ENCODE measurements around the gene VAMP2. TPM values are rescaled to one million over a fixed set of nuclear protein-coding genes. Genes with fewer than 3 reads are reported as not detected.

The VAMP2 gene
- polyA plus RNA-seq, 2 donors = 21.9 to 22.4 TPM

GRCh38 chr17:8161289-8162232 lies 1.2 kb downstream of the VAMP2 start:
- no peaks in the 10 kb centered on the region for H3K27me3 ChIP-seq (ENCODE audit: control insufficient read depth in 1 of 2, insufficient read depth in 2 of 2, low read length in 2 of 2)
- H3K4me1 ChIP-seq (ENCODE audit: control insufficient read depth in 2 of 2, insufficient read depth in 2 of 2, low read length in 1 of 2) = peaks cover 3 to 24% of the 10 kb centered on the region in 2 donors
- H3K27ac ChIP-seq (ENCODE audit: low read depth in 2 of 2, low read length in 1 of 2) = peak overlapping the region; percentile 97 to 98
- no peaks in the 10 kb centered on the region for H3K9me3 ChIP-seq (ENCODE audit: control insufficient read depth in 2 of 2, insufficient read depth in 1 of 2, low read depth in 1 of 2, low read length in 1 of 2)
- H3K4me3 ChIP-seq (ENCODE audit: low read depth in 1 of 2, low read length in 2 of 2) = peak overlapping the region; percentile 85 to 92
- WGBS, 2 donors = 37 to 39% methylated on average over 19 of the region's 19 CpGs
- H3K36me3 ChIP-seq (ENCODE audit: control insufficient read depth in 2 of 2, insufficient read depth in 2 of 2, low read length in 1 of 2) = peaks cover 0 to 15% of the 10 kb centered on the region in 2 donors

GRCh38 chr17:8160741-8161221 lies 2.0 kb downstream of the VAMP2 start:
- Histone ChIP-seq H3K27me3 (ENCODE audit: control insufficient read depth in 1 of 2, insufficient read depth in 2 of 2, low read length in 2 of 2) (no peaks in the 10 kb centered on the region), H3K27ac (ENCODE audit: low read depth in 2 of 2, low read length in 1 of 2) (peak overlapping the region; percentile 63 to 86), H3K9me3 (ENCODE audit: control insufficient read depth in 2 of 2, insufficient read depth in 1 of 2, low read depth in 1 of 2, low read length in 1 of 2) (no peaks in the 10 kb centered on the region), H3K4me1 (ENCODE audit: control insufficient read depth in 2 of 2, insufficient read depth in 2 of 2, low read length in 1 of 2) (peaks cover 3 to 24% of the 10 kb centered on the region in 2 donors), H3K4me3 (ENCODE audit: low read depth in 1 of 2, low read length in 2 of 2) (no peak overlapping the region), H3K36me3 (ENCODE audit: control insufficient read depth in 2 of 2, insufficient read depth in 2 of 2, low read length in 1 of 2) (peaks cover 0 to 15% of the 10 kb centered on the region in 2 donors)
- 50 to 51% methylated on average over 5 of the region's 5 CpGs for WGBS, 2 donors

DNA sequence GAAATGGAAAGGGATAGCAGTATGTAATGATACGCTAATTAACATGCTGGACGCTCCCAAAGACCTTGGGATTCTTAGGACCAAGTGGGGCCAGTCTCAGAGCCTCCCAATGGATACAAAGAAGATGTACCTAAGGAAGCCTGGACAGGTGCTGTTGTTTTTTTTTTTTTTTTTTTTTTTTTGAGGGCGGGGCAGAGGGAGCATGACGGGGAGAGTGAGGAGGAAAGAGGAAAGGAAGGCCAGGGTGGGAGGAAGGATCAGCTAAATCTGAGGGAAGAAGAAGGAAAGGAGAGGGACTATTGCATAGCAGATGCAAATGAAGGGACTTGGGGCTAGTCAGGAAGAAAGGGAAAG lies 2.5 kb downstream of the VAMP2 start:
- Histone ChIP-seq H3K4me3 (ENCODE audit: low read depth in 1 of 2, low read length in 2 of 2) (no peak overlapping the region), H3K27me3 (ENCODE audit: control insufficient read depth in 1 of 2, insufficient read depth in 2 of 2, low read length in 2 of 2) (no peaks in the 10 kb centered on the region), H3K36me3 (ENCODE audit: control insufficient read depth in 2 of 2, insufficient read depth in 2 of 2, low read length in 1 of 2) (peaks cover 0 to 15% of the 10 kb centered on the region in 2 donors), H3K27ac (ENCODE audit: low read depth in 2 of 2, low read length in 1 of 2) (peak overlapping the region; percentile 33 to 53), H3K9me3 (ENCODE audit: control insufficient read depth in 2 of 2, insufficient read depth in 1 of 2, low read depth in 1 of 2, low read length in 1 of 2) (no peaks in the 10 kb centered on the region), H3K4me1 (ENCODE audit: control insufficient read depth in 2 of 2, insufficient read depth in 2 of 2, low read length in 1 of 2) (peaks cover 3 to 24% of the 10 kb centered on the region in 2 donors)
- WGBS, 2 donors = 71 to 85% methylated on average over 2 to 4 of the region's 4 CpGs

- H3K36me3 ChIP-seq (ENCODE audit: control insufficient read depth in 2 of 2, insufficient read depth in 2 of 2, low read length in 1 of 2) = peaks cover 0 to 15% of the 10 kb centered on the region in 2 donors
- H3K4me3 ChIP-seq (ENCODE audit: low read depth in 1 of 2, low read length in 2 of 2) = no peak overlapping the region
- 68 to 74% methylated on average over 4 of the region's 4 CpGs for WGBS, 2 donors
- H3K27ac ChIP-seq (ENCODE audit: low read depth in 2 of 2, low read length in 1 of 2) = peak overlapping the region; percentile 53 to 66
- H3K27me3 ChIP-seq (ENCODE audit: control insufficient read depth in 1 of 2, insufficient read depth in 2 of 2, low read length in 2 of 2) = no peaks in the 10 kb centered on the region
- H3K9me3 ChIP-seq (ENCODE audit: control insufficient read depth in 2 of 2, insufficient read depth in 1 of 2, low read depth in 1 of 2, low read length in 1 of 2) = no peaks in the 10 kb centered on the region
- peaks cover 3 to 26% of the 10 kb centered on the region in 2 donors for H3K4me1 ChIP-seq (ENCODE audit: control insufficient read depth in 2 of 2, insufficient read depth in 2 of 2, low read length in 1 of 2)
Measured at GRCh38 chr17:8159459-8160223, 3.1 kb downstream of the VAMP2 start.

- no peaks in the 10 kb centered on the region for H3K9me3 ChIP-seq (ENCODE audit: control insufficient read depth in 2 of 2, insufficient read depth in 1 of 2, low read depth in 1 of 2, low read length in 1 of 2)
Measured at GRCh38 chr17:8159032-8159400, 3.7 kb downstream of the VAMP2 start.

GRCh38 chr17:8158267-8159031 lies 4.3 kb downstream of the VAMP2 start:
- H3K27ac ChIP-seq (ENCODE audit: low read depth in 2 of 2, low read length in 1 of 2) = peak overlapping the region; percentile 93 to 96
- peaks cover 3 to 24% of the 10 kb centered on the region in 2 donors for H3K4me1 ChIP-seq (ENCODE audit: control insufficient read depth in 2 of 2, insufficient read depth in 2 of 2, low read length in 1 of 2)
- H3K4me3 ChIP-seq (ENCODE audit: low read depth in 1 of 2, low read length in 2 of 2) = peak overlapping the region in 1 of 2 donors; percentile 10
- peaks cover 0 to 15% of the 10 kb centered on the region in 2 donors for H3K36me3 ChIP-seq (ENCODE audit: control insufficient read depth in 2 of 2, insufficient read depth in 2 of 2, low read length in 1 of 2)
- no peaks in the 10 kb centered on the region for H3K9me3 ChIP-seq (ENCODE audit: control insufficient read depth in 2 of 2, insufficient read depth in 1 of 2, low read depth in 1 of 2, low read length in 1 of 2)
- no peaks in the 10 kb centered on the region for H3K27me3 ChIP-seq (ENCODE audit: control insufficient read depth in 1 of 2, insufficient read depth in 2 of 2, low read length in 2 of 2)
- 40 to 45% methylated on average over 20 of the region's 20 CpGs for WGBS, 2 donors

More at GRCh38 chr17:8159032-8159400, 3.7 kb downstream of the VAMP2 start:
- Histone ChIP-seq H3K4me1 (ENCODE audit: control insufficient read depth in 2 of 2, insufficient read depth in 2 of 2, low read length in 1 of 2) (peaks cover 3 to 27% of the 10 kb centered on the region in 2 donors), H3K27me3 (ENCODE audit: control insufficient read depth in 1 of 2, insufficient read depth in 2 of 2, low read length in 2 of 2) (no peaks in the 10 kb centered on the region), H3K4me3 (ENCODE audit: low read depth in 1 of 2, low read length in 2 of 2) (no peak overlapping the region), H3K27ac (ENCODE audit: low read depth in 2 of 2, low read length in 1 of 2) (peak overlapping the region; percentile 66 to 93), H3K36me3 (ENCODE audit: control insufficient read depth in 2 of 2, insufficient read depth in 2 of 2, low read length in 1 of 2) (peaks cover 0 to 15% of the 10 kb centered on the region in 2 donors)
- WGBS, 2 donors = 60 to 64% methylated on average over 3 of the region's 3 CpGs

GRCh38 chr17:8156246-8156992 lies 6.3 kb downstream of the VAMP2 start:
- Histone ChIP-seq H3K9me3 (ENCODE audit: control insufficient read depth in 2 of 2, insufficient read depth in 1 of 2, low read depth in 1 of 2, low read length in 1 of 2) (no peaks in the 10 kb centered on the region), H3K4me3 (ENCODE audit: low read depth in 1 of 2, low read length in 2 of 2) (peak overlapping the region; percentile 85 to 87), H3K36me3 (ENCODE audit: control insufficient read depth in 2 of 2, insufficient read depth in 2 of 2, low read length in 1 of 2) (peaks cover 0 to 10% of the 10 kb centered on the region in 2 donors), H3K27ac (ENCODE audit: low read depth in 2 of 2, low read length in 1 of 2) (peak overlapping the region; percentile 100), H3K27me3 (ENCODE audit: control insufficient read depth in 1 of 2, insufficient read depth in 2 of 2, low read length in 2 of 2) (no peaks in the 10 kb centered on the region), H3K4me1 (ENCODE audit: control insufficient read depth in 2 of 2, insufficient read depth in 2 of 2, low read length in 1 of 2) (peaks cover 0 to 18% of the 10 kb centered on the region in 2 donors)
- 0 to 1% methylated on average over 59 of the region's 59 CpGs for WGBS, 2 donors

DNA sequence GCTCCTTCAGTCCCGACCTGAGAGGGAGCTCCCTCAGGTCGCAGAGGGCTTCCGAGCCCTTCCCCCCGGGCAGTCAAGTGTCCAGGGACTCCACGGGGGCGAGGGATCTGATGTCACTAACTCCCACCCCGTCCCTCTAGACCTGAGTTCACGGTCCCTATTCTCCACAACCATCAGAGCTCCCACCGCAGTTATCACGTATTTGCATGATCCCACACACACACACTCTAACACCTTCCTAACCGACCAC lies 6.8 kb downstream of the VAMP2 start:
- Histone ChIP-seq H3K27ac (ENCODE audit: low read depth in 2 of 2, low read length in 1 of 2) (peak overlapping the region; percentile 100), H3K4me3 (ENCODE audit: low read depth in 1 of 2, low read length in 2 of 2) (peak overlapping the region; percentile 85 to 87), H3K4me1 (ENCODE audit: control insufficient read depth in 2 of 2, insufficient read depth in 2 of 2, low read length in 1 of 2) (peaks cover 0 to 19% of the 10 kb centered on the region in 2 donors), H3K9me3 (ENCODE audit: control insufficient read depth in 2 of 2, insufficient read depth in 1 of 2, low read depth in 1 of 2, low read length in 1 of 2) (no peaks in the 10 kb centered on the region), H3K36me3 (ENCODE audit: control insufficient read depth in 2 of 2, insufficient read depth in 2 of 2, low read length in 1 of 2) (peaks cover 0 to 7% of the 10 kb centered on the region in 2 donors), H3K27me3 (ENCODE audit: control insufficient read depth in 1 of 2, insufficient read depth in 2 of 2, low read length in 2 of 2) (no peaks in the 10 kb centered on the region)
- WGBS, 2 donors = 1% methylated on average over 11 of the region's 11 CpGs

Measured in esophagus (tissue), 2 donors.